HG03520 (cell line): ENCODE results near the gene RERE.
"Not testable (repeated sequence)": the region's sequence is repeated elsewhere in the genome, so short reads cannot be mapped to it uniquely, and the experiment has no call there.

ENCODE experiments used
- ATAC-seq: cut with Tn5 transposase; IDR thresholded peaks from one replicate; pipeline ENCODE4 v1.9.1; 2021; ENCODE audit warnings: mild to moderate bottlenecking, moderate library complexity; ENCODE audit not compliant: unreplicated experiment

RERE gene

DNA sequence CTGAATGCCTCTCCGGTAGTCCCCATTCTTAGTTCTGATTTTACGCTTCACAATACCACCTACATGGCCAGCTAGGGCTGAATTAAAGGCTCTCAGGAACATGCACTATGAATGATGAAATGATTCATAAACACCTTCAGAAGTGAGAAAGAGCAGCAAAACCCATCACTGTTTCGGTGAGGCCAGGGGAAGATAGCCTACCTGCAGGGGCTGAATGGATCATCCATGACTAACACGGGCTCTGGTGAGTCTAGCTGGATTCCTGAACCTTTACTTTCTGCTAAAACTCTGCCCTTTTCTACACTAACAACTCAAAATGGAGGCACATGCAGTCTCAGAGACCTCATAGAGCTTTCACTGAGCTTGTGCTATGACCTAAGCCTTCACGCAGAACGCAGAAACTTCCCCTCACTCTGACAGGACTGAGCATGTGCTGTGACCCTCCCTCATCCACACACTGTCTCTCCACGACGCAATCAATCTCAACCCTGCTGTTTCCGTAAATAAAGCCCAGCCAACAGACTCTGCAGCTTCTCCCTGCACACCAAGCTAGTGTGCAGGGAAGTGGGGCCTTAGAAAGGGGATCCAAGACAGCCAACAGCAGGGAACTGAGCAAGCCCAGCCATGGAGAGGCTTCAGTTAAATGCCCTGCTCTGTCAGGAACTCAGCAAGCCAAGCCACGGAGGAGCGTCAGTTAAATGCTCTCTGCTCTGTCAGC lies 291.7 kb downstream of the RERE start:
- peak; percentile 71 for ATAC-seq

- ATAC-seq = no peak
Measured at GRCh38 chr1:8525216-8525557, 292.3 kb downstream of the RERE start.

DNA sequence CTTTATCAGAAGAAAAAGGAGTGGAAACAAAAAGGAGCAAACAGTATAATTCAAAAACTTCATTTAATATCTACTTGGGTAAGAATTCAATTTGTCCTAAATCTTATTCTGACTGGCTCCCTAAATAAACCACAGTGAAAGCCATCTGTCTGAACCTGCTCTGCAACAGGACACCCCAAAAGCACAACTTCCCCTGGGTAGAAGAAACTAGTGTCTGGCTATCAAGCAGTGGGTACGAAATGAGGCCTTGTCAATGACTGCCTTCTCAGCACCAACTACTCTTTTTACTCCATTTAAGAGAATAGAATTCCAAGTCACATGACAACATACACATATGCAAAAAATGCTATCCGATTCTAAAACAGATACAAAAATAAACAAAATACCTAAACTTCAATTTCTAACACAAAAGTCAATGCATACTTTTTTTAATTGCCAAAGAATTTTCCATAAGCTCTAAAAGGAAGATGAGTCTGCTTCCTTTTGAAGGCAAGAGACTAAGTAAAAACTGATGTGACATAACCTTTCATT lies 292.7 kb downstream of the RERE start:
- ATAC-seq = no peak

GRCh38 chr1:8523666-8524206 lies 293.7 kb downstream of the RERE start:
- ATAC-seq = no peak

DNA sequence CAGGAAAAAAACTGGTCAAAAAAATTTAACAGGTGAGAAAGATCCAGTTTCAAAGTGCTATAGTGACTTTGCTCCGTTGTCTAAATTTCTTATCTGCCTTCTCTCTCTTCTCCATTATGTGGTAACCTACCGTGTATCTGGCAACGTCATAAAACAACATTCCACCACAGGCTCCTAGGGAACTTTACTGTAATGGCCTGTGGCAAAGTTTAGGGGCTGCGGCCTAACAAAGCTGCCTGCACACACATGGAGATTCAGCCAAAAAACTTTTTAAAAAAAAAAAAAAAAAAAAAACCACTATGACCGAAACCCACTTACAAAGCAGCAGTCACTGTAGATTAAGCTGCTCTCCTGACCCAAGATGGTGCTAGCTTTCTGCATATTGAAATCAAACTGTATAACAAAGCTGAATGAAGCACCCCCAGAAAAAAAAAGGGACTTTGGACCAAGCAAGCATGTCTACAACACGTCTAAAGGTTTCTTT lies 296.9 kb downstream of the RERE start:
- ATAC-seq = no peak

DNA sequence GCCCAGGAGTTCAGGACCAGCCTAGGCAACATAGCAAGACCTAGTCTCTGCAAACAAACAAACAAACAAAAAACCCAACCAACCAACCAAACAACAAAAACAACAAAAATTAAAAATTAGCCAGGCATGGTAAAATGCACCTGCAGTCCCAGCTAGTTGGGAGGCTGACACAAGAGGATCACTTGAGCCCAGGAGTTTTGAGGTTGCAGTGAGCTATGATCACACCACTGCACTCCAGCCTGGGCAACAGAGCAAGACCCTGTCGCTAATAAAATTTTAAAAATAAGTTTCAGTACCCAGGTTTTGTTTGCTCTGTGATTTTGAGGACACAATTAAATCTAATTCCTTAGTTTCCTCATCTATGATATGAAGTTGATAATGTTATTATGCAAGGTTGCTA lies 298.3 kb downstream of the RERE start:
- no peak for ATAC-seq

- no peak for ATAC-seq
Measured at GRCh38 chr1:8518490-8518801, 299.0 kb downstream of the RERE start.

DNA sequence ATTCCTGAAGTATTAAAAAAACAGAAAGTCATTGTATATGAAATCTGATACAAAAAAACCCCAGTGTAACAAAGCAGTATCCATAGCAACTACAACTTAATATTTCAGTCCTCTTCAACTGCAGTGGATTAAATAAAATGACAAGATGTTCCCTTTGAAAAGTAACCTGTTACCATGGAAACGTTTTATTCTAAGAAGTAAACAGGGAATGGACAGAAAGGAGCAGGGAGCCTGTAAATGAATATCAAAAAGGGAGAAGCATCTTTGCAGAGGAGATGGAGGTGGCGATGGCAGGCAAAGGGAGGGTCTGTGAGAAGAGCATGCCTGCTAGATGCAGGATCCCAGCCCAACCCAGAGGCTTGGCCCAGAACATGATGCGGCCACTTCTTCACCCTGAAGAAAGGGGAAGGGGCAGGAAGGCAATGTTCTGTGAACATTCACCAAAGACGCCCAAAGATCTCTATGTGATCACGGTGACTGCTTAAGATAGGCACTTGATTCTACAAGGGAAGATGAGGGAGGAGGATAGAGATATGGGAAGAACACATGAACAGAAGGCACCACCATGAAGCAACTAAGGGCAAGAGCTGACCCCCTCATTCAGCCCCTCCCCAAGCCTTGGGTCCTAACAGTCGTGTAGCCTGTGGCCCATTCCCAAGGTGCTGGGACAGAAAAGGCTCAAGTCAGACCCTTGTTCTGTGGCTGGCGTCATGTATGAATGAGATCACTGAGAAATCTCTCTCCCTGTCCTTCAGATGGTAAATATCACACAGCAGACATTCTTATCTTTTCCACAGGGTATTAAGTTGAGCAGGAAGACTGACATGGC lies 299.6 kb downstream of the RERE start:
- ATAC-seq = no peak

GRCh38 chr1:8516793-8517556 lies 300.5 kb downstream of the RERE start:
- ATAC-seq = no peak

GRCh38 chr1:8516278-8516777 lies 301.1 kb downstream of the RERE start:
- ATAC-seq = no peak

DNA sequence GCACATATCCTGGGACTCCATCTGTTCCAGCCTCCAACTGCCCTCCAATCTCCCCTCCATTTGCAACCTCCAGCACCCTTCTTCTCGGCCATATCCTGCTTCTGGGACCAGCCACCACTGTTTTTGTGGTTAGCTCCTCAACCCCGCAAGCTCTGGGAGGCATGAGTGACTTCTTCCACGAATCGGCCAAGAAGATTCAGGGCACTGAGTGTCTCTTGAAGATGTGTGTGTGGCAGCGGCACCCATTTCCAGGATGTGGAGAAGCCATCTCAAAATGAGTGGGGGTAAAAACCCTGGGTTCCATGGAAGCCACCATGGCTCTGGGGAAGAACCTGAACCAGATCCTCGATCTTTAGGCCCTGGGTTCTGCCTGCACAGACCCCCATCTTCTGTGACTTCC lies 304.9 kb downstream of the RERE start:
- no peak for ATAC-seq

DNA sequence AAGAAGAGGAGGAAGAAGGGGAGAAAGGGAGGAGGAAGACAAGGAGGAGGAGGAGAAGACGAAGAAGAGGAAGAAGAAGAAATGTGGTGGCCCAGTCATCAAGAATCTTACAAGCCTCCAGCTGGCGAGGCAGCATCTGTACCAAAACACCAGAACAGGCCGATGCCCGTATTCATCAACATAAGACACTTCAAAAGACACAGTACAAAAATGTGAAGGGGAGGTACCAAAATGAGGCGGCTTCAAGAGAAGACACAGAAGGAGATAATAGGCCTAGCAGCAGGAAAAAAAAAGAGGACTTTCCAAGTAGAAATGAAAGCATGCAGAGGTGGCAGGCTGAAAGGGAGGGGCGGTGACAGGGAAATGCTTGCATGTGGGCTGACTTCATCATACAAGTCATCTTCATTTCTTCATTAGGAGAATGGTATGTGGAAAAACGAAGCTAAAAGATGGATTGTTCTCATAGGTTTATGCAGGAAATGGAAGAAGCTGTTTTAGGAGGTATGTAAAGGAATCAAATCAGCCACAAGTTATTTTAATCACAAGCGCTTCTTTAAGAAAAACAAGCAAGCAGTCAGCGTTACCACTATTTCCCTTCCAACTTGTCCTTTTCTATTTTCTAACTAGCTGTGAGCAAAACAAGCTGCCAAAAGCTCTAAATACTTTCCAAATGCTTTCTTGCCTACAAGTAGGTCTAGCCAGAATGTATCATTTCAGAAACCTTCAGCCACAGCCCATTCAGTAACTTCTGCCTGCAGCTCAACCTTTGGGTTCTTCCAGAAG lies 307.2 kb downstream of the RERE start:
- ATAC-seq = no peak

DNA sequence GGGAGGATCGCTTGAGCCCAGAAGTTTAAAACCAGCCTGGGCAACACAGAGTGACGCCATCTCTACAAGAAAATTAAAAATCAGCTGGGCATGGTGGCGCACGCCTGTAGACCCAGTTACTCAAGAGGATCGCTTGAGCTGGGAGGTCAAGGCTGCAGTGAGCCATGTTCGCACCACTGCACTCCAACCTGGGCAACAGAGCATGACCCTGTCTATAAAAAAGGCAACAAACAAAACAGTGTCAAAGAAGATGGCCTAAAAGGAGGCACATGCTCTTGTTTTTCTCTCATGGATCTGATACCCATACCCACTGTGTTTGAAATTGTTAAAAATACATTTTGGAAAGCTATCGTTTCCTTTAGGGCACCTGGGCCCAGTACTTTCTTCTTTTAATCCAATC lies 307.9 kb downstream of the RERE start:
- no peak for ATAC-seq

DNA sequence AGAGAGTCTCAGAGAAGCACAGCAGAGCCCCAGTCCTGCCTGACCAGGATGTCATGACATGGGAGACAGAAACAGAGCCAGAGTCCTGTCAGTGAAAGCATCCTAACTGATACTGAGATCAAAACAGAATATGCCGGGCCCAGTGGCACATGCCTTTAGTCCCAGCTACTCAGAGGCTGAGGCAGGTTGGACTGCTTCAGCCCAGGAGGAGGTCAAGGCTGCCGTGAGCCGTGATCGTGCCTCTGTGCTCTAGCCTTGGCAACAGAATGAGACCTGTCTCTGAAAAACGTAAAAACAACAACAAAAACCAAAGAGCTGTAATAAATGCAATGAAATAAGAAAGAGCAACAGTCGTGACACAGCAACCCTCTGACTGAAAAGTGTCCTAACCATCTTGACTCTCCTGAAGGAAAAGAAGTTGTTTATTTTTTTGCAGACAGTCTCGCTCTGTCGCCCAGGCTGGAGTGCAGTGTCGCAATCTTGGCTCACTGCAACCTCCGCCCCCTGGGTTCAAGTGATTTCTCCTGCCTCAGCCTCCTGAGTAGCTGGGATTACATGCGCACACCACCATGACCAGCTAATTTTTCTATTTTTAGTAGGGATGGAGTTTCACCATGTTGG lies 310.3 kb downstream of the RERE start:
- ATAC-seq = no peak

DNA sequence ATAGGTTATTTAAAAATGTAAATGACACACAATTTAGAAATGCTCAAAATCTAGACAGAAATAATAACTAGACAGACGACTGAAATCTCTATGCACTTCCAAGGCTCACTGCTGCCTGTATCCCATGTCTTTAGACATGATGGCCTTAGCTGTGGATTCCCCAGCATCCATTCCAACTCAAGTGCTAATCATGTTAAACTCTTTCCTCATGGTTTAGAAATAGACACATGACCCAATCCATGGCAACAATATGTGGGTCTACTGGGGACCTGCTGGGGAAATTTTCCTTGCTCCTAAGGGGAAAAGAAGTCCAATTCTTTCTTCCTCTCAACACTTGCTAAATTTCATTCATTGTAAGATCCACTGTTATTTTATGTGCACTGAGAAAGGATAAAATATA lies 311.0 kb downstream of the RERE start:
- ATAC-seq = no peak

- ATAC-seq = no peak
Measured at GRCh38 chr1:8503842-8504241, 313.6 kb downstream of the RERE start.

GRCh38 chr1:8502949-8503348 lies 314.5 kb downstream of the RERE start:
- not testable (repeated sequence) for ATAC-seq

GRCh38 chr1:8497210-8497819 lies 320.1 kb downstream of the RERE start:
- ATAC-seq = no peak

DNA sequence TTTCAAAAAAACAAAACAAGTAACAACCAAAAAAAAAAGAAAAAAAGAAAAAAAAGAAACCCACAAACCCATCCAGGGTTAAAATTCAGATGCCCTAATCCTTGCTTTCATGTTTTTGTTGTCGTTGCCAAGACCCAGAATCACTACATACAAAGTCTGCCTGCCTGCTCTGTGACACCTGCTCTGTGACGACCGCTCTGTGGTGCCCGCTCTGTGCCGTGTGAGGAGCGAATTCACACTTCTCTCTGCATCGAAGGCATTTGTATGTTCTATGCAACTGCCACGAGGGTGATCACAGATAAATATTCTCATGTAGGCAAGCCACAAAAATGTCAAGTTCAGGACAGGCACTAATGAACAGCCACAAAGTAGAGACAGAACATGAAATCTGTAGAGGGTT lies 321.0 kb downstream of the RERE start:
- no peak for ATAC-seq
